ENCODE data around the gene IL26.

DNA sequence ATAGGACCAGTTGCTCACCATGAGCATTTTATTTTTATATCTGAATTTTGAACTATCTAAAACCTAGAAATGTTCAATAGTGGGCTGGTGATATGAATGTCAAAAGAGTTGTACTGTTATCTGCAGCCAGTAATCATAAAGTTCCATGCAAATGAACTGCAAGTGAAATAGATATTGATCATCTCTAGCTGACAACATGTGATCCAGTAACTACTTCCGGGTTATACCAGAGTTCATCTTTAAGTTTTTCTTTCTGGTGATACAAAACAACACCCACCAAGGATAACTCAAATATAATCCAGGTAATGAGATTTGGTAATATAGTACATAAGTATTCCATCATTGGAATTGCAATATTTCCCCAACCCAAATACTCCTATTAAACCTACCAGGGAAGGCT is 4.1 kb downstream of the IL26 start:
- TF ChIP-seq TARDBP (IDR thresholded peaks at IDR 0.05): no peak
- no peak for TF ChIP-seq SP1 (IDR thresholded peaks at IDR 0.05)

All from HEK293T (cell line).